Breast epithelium (tissue), 4 donors: ENCODE results near the gene PDE6B. TPM values are rescaled to one million over a fixed set of nuclear protein-coding genes. Genes with fewer than 3 reads are reported as not detected.

Source experiments
- DNase-seq, 2 donors: peaks; one replicate each; pipeline ENCODE4 v3.0.0-alpha.2; 2019; ENCODE audit warnings: low spot score in 2 of 2
- H3K27ac ChIP-seq, 2 donors: fragments of 200-600 bp; sonication (generic) in 1 of 2; one replicate each; pipeline ENCODE4 v1.5.1; 2016 to 2019; ENCODE audit warnings: mild to moderate bottlenecking in 1 of 2
- H3K27me3 ChIP-seq, 2 donors: fragments of 200-600 bp; sonication (generic) in 1 of 2; one replicate each; pipeline versions ENCODE4 v1.5.1 to v1.6.0; 2017 to 2019; ENCODE audit warnings: control low read depth in 1 of 2, mild to moderate bottlenecking in 1 of 2
- H3K36me3 ChIP-seq: fragments of 200-600 bp; one replicate; pipeline ENCODE4 v1.5.1; 2019
- H3K4me1 ChIP-seq, 2 donors: fragments of 200-600 bp; sonication (generic); one replicate each; pipeline ENCODE4 v1.5.1; 2016 to 2019; ENCODE audit warnings: control low read depth in 1 of 2
- H3K4me3 ChIP-seq, 3 donors: fragments of 200-600 bp; sonication (generic); 1 replicate in 2 of 3; 2 replicates in 1 of 3; pipeline ENCODE4 v1.5.1; 2016 to 2019; ENCODE audit warnings: mild to moderate bottlenecking in 3 of 3, moderate library complexity in 2 of 3
- H3K9me3 ChIP-seq, 2 donors: fragments of 200-600 bp; sonication (generic) in 1 of 2; one replicate each; pipeline ENCODE4 v1.5.1; 2016 to 2019; ENCODE audit warnings: control low read depth in 1 of 2
- CTCF ChIP-seq, 3 donors: fragments of 450-650 bp; IDR thresholded peaks; one replicate each; pipeline ENCODE4 v1.5.1; 2016 to 2017; ENCODE audit warnings: antibody characterized with exemption in 3 of 3, mild to moderate bottlenecking in 3 of 3, moderate library complexity in 3 of 3
- POLR2A ChIP-seq: fragments of 450-650 bp; IDR thresholded peaks from one replicate; pipeline ENCODE4 v1.6.1; 2016; ENCODE audit warnings: antibody characterized with exemption, mild to moderate bottlenecking, moderate library complexity
- POLR2AphosphoS5 ChIP-seq, 3 donors: sonication (generic); formaldehyde crosslinking; IDR thresholded peaks; one replicate each; pipeline ENCODE4 v1.6.1; 2017; ENCODE audit warnings: antibody characterized with exemption in 3 of 3
- intact Hi-C: fragments of 100-400 bp; cut with DNase I; formaldehyde crosslinking; loops from one replicate; pipeline ENCODE4 v1.15.1; 2023; ENCODE audit warnings: low total_unique reads
- total RNA-seq, 3 donors: library from RNA; depleted of rRNA; stranded (reverse); fragments of >200 nt; gene quantifications; one replicate each; pipeline ENCODE4 v1.1.0, GENCODE V29; 2016

PDE6B gene
- total RNA-seq, 3 donors from 2014 or later = 2.7 to 10.2 (median 8.5) TPM

- peak in 1 of 2 donors; percentile 52 for DNase-seq
- Histone ChIP-seq H3K36me3 (no peaks in the 10 kb centered on the region), H3K9me3 (no peaks in the 10 kb centered on the region), H3K27me3 (no peaks in the 10 kb centered on the region), H3K4me3 (peak overlapping the region; percentile 54 to 83 (median 80)), H3K4me1 (no peaks in the 10 kb centered on the region), H3K27ac (peak overlapping the region; percentile 44 to 61)
- TF ChIP-seq CTCF (IDR thresholded peaks at IDR 0.05) = no peak
- TF ChIP-seq POLR2A = no peak
- TF ChIP-seq POLR2AphosphoS5 (IDR thresholded peaks at IDR 0.05) = no peak
- intact Hi-C loops = no loop called here
These were observed 38.4 kb downstream of the PDE6B start for GRCh38 chr4:663438-664428.

DNA sequence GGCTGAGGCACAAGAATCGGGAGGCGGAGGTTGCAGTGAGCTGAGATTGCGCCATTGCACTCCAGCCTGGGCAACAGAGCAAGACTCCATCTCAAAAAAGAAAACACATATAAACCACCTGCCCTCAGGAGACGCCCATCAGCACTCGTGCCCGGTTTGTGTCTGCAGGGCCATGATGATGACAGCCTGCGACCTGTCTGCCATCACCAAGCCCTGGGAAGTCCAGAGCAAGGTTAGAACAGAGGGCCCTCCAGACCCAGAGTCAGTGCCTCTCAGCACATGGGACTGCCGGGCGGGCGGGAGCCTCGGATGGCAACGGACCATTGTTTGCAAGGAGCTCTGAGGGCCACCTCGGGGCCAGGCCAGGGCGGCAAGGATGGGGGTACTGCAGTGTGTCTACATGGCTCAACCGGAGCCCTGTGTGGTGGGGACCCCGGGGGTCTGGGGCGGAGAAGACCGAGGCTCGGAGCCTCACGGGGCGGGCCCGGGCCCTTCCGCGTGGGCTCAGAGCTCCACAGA, 39.4 kb downstream of the PDE6B start:
- no peaks in the 10 kb centered on the region for H3K4me1 ChIP-seq
- no peak overlapping the region for H3K27ac ChIP-seq
- no peak for DNase-seq
- no peaks in the 10 kb centered on the region for H3K36me3 ChIP-seq
- intact Hi-C loops = no loop called here
- peak overlapping the region in 2 of 3 donors; percentile 80 to 83 for H3K4me3 ChIP-seq
- TF ChIP-seq POLR2A (no peak), CTCF (IDR thresholded peaks at IDR 0.05) (no peak), POLR2AphosphoS5 (IDR thresholded peaks at IDR 0.05) (no peak)
- no peaks in the 10 kb centered on the region for H3K27me3 ChIP-seq
- no peaks in the 10 kb centered on the region for H3K9me3 ChIP-seq

- Histone ChIP-seq H3K9me3 (no peaks in the 10 kb centered on the region), H3K4me1 (no peaks in the 10 kb centered on the region), H3K36me3 (no peaks in the 10 kb centered on the region), H3K27me3 (no peaks in the 10 kb centered on the region), H3K4me3 (no peak overlapping the region), H3K27ac (no peak overlapping the region)
- intact Hi-C loops = no loop called here
- TF ChIP-seq CTCF (IDR thresholded peaks at IDR 0.05) = no peak
- TF ChIP-seq POLR2A = no peak
- no peak for TF ChIP-seq POLR2AphosphoS5 (IDR thresholded peaks at IDR 0.05)
- no peak for DNase-seq
These were observed 40.0 kb downstream of the PDE6B start for GRCh38 chr4:665381-665750.

DNA sequence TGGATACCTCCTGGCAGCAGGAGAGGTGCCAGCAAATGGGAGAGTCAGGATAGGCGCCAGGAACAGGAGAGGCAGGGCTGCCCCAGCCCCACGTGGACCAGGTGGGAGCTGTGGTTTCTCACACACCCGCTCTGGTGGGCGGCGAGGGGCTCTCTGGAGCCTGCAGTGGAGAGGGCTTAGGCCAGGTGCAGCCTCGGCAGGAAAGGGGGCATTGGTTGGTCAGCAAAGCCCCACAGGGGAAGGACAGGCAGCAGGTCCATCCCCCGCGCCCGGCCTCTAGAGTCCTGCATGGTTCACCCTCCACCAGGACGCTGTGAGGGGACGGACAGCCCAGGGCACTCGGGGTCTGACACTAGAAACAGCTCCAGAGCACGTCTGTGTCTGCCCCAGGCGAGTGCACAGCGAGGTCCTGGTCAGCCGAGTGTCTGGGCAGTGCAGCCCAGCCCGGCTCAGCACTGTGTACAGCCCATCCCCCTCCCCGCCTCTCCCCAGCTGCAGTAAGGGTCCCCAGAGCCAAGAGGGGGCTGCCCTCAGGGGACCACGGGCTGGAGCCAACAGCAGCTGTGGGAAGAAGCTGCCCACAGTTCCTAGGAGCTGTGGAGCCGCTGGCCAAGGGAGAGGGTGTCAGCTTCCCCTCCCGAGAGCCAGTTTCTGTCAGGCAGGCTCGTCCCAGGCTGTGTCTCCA, 40.5 kb downstream of the PDE6B start:
- no peaks in the 10 kb centered on the region for H3K9me3 ChIP-seq
- H3K27me3 ChIP-seq = no peaks in the 10 kb centered on the region
- H3K36me3 ChIP-seq = no peaks in the 10 kb centered on the region
- TF ChIP-seq POLR2AphosphoS5 (IDR thresholded peaks at IDR 0.05) (no peak), POLR2A (no peak), CTCF (IDR thresholded peaks at IDR 0.05) (no peak)
- no peak overlapping the region for H3K27ac ChIP-seq
- no peaks in the 10 kb centered on the region for H3K4me1 ChIP-seq
- intact Hi-C loops = no loop called here
- no peak overlapping the region for H3K4me3 ChIP-seq
- DNase-seq = no peak

GRCh38 chr4:666436-666810, 41.0 kb downstream of the PDE6B start:
- TF ChIP-seq POLR2A (no peak), CTCF (IDR thresholded peaks at IDR 0.05) (no peak), POLR2AphosphoS5 (IDR thresholded peaks at IDR 0.05) (no peak)
- H3K27me3 ChIP-seq = no peaks in the 10 kb centered on the region
- H3K4me3 ChIP-seq = no peak overlapping the region
- no peaks in the 10 kb centered on the region for H3K4me1 ChIP-seq
- intact Hi-C loops = no loop called here
- no peaks in the 10 kb centered on the region for H3K9me3 ChIP-seq
- DNase-seq = no peak
- no peak overlapping the region for H3K27ac ChIP-seq
- no peaks in the 10 kb centered on the region for H3K36me3 ChIP-seq
